ENCODE data around the gene THOP1.
A peak's percentile ranks its signal among the peaks of the same experiment; 100 is the strongest.

THOP1 gene

GRCh38 chr19:2827022-2827421, 41.7 kb downstream of the THOP1 start:
- no peak overlapping the region for H3K4me3 Mint-ChIP-seq
- no peak for ATAC-seq (replicated peaks; ENCODE audit: extremely low read depth, poor library complexity, severe bottlenecking)
- H3K27ac Mint-ChIP-seq (ENCODE audit: low read depth) = no peak overlapping the region
- no peaks in the 10 kb centered on the region for H3K36me3 Mint-ChIP-seq (ENCODE audit: insufficient read depth)
- no peaks in the 10 kb centered on the region for H3K9me3 Mint-ChIP-seq
- DNase-seq (ENCODE audit: low spot score in 2 of 2) = no peak
- no peaks in the 10 kb centered on the region for H3K4me1 Mint-ChIP-seq
- no peaks in the 10 kb centered on the region for H3K27me3 Mint-ChIP-seq

- no peak for ATAC-seq (replicated peaks; ENCODE audit: extremely low read depth, poor library complexity, severe bottlenecking)
- peaks cover 4% of the 10 kb centered on the region for H3K9me3 Mint-ChIP-seq
These were observed 42.7 kb downstream of the THOP1 start for GRCh38 chr19:2827840-2828489.

GRCh38 chr19:2834294-2834871, 49.1 kb downstream of the THOP1 start:
- Mint-ChIP-seq H3K27me3 (no peaks in the 10 kb centered on the region), H3K4me1 (no peaks in the 10 kb centered on the region), H3K27ac (ENCODE audit: low read depth) (no peak overlapping the region), H3K36me3 (ENCODE audit: insufficient read depth) (peaks cover 3% of the 10 kb centered on the region), H3K9me3 (peaks cover 16% of the 10 kb centered on the region), H3K4me3 (no peak overlapping the region)
- ATAC-seq (replicated peaks; ENCODE audit: extremely low read depth, poor library complexity, severe bottlenecking) (no peak), DNase-seq (ENCODE audit: low spot score in 2 of 2) (no peak)

More at GRCh38 chr19:2827840-2828489, 42.7 kb downstream of the THOP1 start:
- no peaks in the 10 kb centered on the region for H3K27me3 Mint-ChIP-seq
- H3K27ac Mint-ChIP-seq (ENCODE audit: low read depth) = no peak overlapping the region
- no peaks in the 10 kb centered on the region for H3K36me3 Mint-ChIP-seq (ENCODE audit: insufficient read depth)
- DNase-seq (ENCODE audit: low spot score in 2 of 2) = no peak
- no peak overlapping the region for H3K4me3 Mint-ChIP-seq
- no peaks in the 10 kb centered on the region for H3K4me1 Mint-ChIP-seq

- peaks cover 6% of the 10 kb centered on the region for H3K36me3 Mint-ChIP-seq (ENCODE audit: insufficient read depth)
- H3K27me3 Mint-ChIP-seq = no peaks in the 10 kb centered on the region
- H3K4me3 Mint-ChIP-seq = no peak overlapping the region
- ATAC-seq (replicated peaks; ENCODE audit: extremely low read depth, poor library complexity, severe bottlenecking) (no peak), DNase-seq (ENCODE audit: low spot score in 2 of 2) (no peak)
- H3K9me3 Mint-ChIP-seq = peaks cover 16% of the 10 kb centered on the region
- peaks cover 11% of the 10 kb centered on the region for H3K4me1 Mint-ChIP-seq
- H3K27ac Mint-ChIP-seq (ENCODE audit: low read depth) = no peak overlapping the region
These were observed 52.1 kb downstream of the THOP1 start for GRCh38 chr19:2837430-2837829.

- no peaks in the 10 kb centered on the region for H3K27me3 Mint-ChIP-seq
- peaks cover 6% of the 10 kb centered on the region for H3K9me3 Mint-ChIP-seq
- peaks cover 20% of the 10 kb centered on the region for H3K4me1 Mint-ChIP-seq
- ATAC-seq (replicated peaks; ENCODE audit: extremely low read depth, poor library complexity, severe bottlenecking) = peak; percentile 99
- peak within 1 kb of the TSS; percentile 49 for H3K27ac Mint-ChIP-seq (ENCODE audit: low read depth)
- DNase-seq (ENCODE audit: low spot score in 2 of 2) = peak; percentile 91 to 98
- H3K4me3 Mint-ChIP-seq = peak within 1 kb of the TSS; percentile 92
- peaks cover 7% of the 10 kb centered on the region for H3K36me3 Mint-ChIP-seq (ENCODE audit: insufficient read depth)
These were observed 55.8 kb downstream of the THOP1 start, which contains the start of gene ZNF555 for GRCh38 chr19:2840794-2841791. Gene ZNF555 (plus strand): TSS chr19:2841475. CDS start chr19:2841573, 98 bp downstream.

- no peaks in the 10 kb centered on the region for H3K9me3 Mint-ChIP-seq
- H3K27ac Mint-ChIP-seq (ENCODE audit: low read depth) = peak overlapping the region; percentile 9
- DNase-seq (ENCODE audit: low spot score in 2 of 2) (no peak), ATAC-seq (replicated peaks; ENCODE audit: extremely low read depth, poor library complexity, severe bottlenecking) (no peak)
- H3K27me3 Mint-ChIP-seq = no peaks in the 10 kb centered on the region
- peaks cover 20% of the 10 kb centered on the region for H3K4me1 Mint-ChIP-seq
- peaks cover 5% of the 10 kb centered on the region for H3K36me3 Mint-ChIP-seq (ENCODE audit: insufficient read depth)
- peak overlapping the region; percentile 60 for H3K4me3 Mint-ChIP-seq
These were observed 56.7 kb downstream of the THOP1 start for GRCh38 chr19:2841855-2842574.

- DNase-seq (ENCODE audit: low spot score in 2 of 2) = no peak
- Mint-ChIP-seq H3K4me1 (peaks cover 22% of the 10 kb centered on the region), H3K36me3 (ENCODE audit: insufficient read depth) (peaks cover 5% of the 10 kb centered on the region), H3K27me3 (no peaks in the 10 kb centered on the region), H3K4me3 (no peak overlapping the region), H3K27ac (ENCODE audit: low read depth) (no peak overlapping the region), H3K9me3 (no peaks in the 10 kb centered on the region)
- no peak for ATAC-seq (replicated peaks; ENCODE audit: extremely low read depth, poor library complexity, severe bottlenecking)
These were observed 59.8 kb downstream of the THOP1 start for GRCh38 chr19:2845107-2845506.

GRCh38 chr19:2846180-2846894, 61.0 kb downstream of the THOP1 start:
- H3K4me1 Mint-ChIP-seq = peaks cover 21% of the 10 kb centered on the region
- no peak overlapping the region for H3K27ac Mint-ChIP-seq (ENCODE audit: low read depth)
- H3K9me3 Mint-ChIP-seq = no peaks in the 10 kb centered on the region
- peaks cover 9% of the 10 kb centered on the region for H3K36me3 Mint-ChIP-seq (ENCODE audit: insufficient read depth)
- no peak for DNase-seq (ENCODE audit: low spot score in 2 of 2)
- H3K4me3 Mint-ChIP-seq = no peak overlapping the region
- H3K27me3 Mint-ChIP-seq = no peaks in the 10 kb centered on the region
- no peak for ATAC-seq (replicated peaks; ENCODE audit: extremely low read depth, poor library complexity, severe bottlenecking)

- ATAC-seq (replicated peaks; ENCODE audit: extremely low read depth, poor library complexity, severe bottlenecking) (no peak), DNase-seq (ENCODE audit: low spot score in 2 of 2) (no peak)
- Mint-ChIP-seq H3K36me3 (ENCODE audit: insufficient read depth) (peaks cover 18% of the 10 kb centered on the region), H3K27me3 (no peaks in the 10 kb centered on the region), H3K9me3 (no peaks in the 10 kb centered on the region), H3K4me3 (no peak overlapping the region), H3K27ac (ENCODE audit: low read depth) (no peak overlapping the region), H3K4me1 (peaks cover 15% of the 10 kb centered on the region)
These were observed 62.2 kb downstream of the THOP1 start for GRCh38 chr19:2847507-2847906.

GRCh38 chr19:2848616-2849015, 63.3 kb downstream of the THOP1 start:
- H3K27me3 Mint-ChIP-seq = no peaks in the 10 kb centered on the region
- DNase-seq (ENCODE audit: low spot score in 2 of 2) = no peak
- H3K36me3 Mint-ChIP-seq (ENCODE audit: insufficient read depth) = peaks cover 22% of the 10 kb centered on the region
- no peak overlapping the region for H3K4me3 Mint-ChIP-seq
- ATAC-seq (replicated peaks; ENCODE audit: extremely low read depth, poor library complexity, severe bottlenecking) = no peak
- H3K27ac Mint-ChIP-seq (ENCODE audit: low read depth) = no peak overlapping the region
- peaks cover 13% of the 10 kb centered on the region for H3K4me1 Mint-ChIP-seq
- H3K9me3 Mint-ChIP-seq = peaks cover 3% of the 10 kb centered on the region

- Mint-ChIP-seq H3K4me1 (peaks cover 8% of the 10 kb centered on the region), H3K9me3 (peaks cover 5% of the 10 kb centered on the region), H3K27me3 (no peaks in the 10 kb centered on the region), H3K36me3 (ENCODE audit: insufficient read depth) (peaks cover 26% of the 10 kb centered on the region), H3K27ac (ENCODE audit: low read depth) (no peak overlapping the region), H3K4me3 (no peak overlapping the region)
- ATAC-seq (replicated peaks; ENCODE audit: extremely low read depth, poor library complexity, severe bottlenecking) (no peak), DNase-seq (ENCODE audit: low spot score in 2 of 2) (no peak)
These were observed 65.1 kb downstream of the THOP1 start for GRCh38 chr19:2850256-2850925.

Measured in central memory CD8-positive, alpha-beta T cell (primary cell).